Activated T-cell treated with anti-CD3 and anti-CD28 coated beads, Interleukin-2, amount 50 U/mL, for 72 hours (primary cell): ENCODE results near the gene DOCK10. TPM values are rescaled to one million over a fixed set of nuclear protein-coding genes. Genes with fewer than 3 reads are reported as not detected.

Experiments used
- ATAC-seq, 2 donors: fragments of 150-1000 bp; cut with Tn5 transposase; replicated peaks in 1 of 2; 2 replicates each; pipeline ENCODE4 v1.10.0; 2021; ENCODE audit warnings: moderate library complexity in 2 of 2, mild to moderate bottlenecking in 1 of 2
- DNase-seq, 2 donors: peaks; one replicate each; pipeline ENCODE4 v3.0.0; 2021 to 2022; ENCODE audit warnings: mixed read lengths in 1 of 2
- H3K27ac Mint-ChIP-seq: one replicate; pipeline ENCODE4 v1.8.0; 2022; ENCODE audit warnings: mild to moderate bottlenecking, moderate library complexity, mixed read lengths
- H3K27me3 Mint-ChIP-seq: one replicate; pipeline ENCODE4 v1.8.0; 2022; ENCODE audit warnings: low read depth, mixed read lengths
- H3K36me3 Mint-ChIP-seq, 2 donors: one replicate each; pipeline ENCODE4 v1.8.0; 2022; ENCODE audit warnings: mixed read lengths in 2 of 2, mild to moderate bottlenecking in 1 of 2; ENCODE audit not compliant: insufficient read depth in 2 of 2
- H3K4me1 Mint-ChIP-seq: one replicate; pipeline ENCODE4 v1.8.0; 2022; ENCODE audit warnings: low read depth, mixed read lengths
- H3K4me3 Mint-ChIP-seq, 2 donors: one replicate each; pipeline ENCODE4 v1.8.0; 2022; ENCODE audit warnings: mild to moderate bottlenecking in 2 of 2, mixed read lengths in 2 of 2, moderate library complexity in 2 of 2
- H3K9me3 Mint-ChIP-seq, 2 donors: one replicate each; pipeline ENCODE4 v1.8.0; 2022; ENCODE audit warnings: mixed read lengths in 2 of 2
- total RNA-seq, 2 donors: library from RNA; stranded (reverse); gene quantifications; one replicate each; pipeline ENCODE4 v1.2.3, GENCODE V29; 2022

Gene DOCK10
- total RNA-seq, 2 donors from 2014 or later: 179 to 199 TPM

DNA sequence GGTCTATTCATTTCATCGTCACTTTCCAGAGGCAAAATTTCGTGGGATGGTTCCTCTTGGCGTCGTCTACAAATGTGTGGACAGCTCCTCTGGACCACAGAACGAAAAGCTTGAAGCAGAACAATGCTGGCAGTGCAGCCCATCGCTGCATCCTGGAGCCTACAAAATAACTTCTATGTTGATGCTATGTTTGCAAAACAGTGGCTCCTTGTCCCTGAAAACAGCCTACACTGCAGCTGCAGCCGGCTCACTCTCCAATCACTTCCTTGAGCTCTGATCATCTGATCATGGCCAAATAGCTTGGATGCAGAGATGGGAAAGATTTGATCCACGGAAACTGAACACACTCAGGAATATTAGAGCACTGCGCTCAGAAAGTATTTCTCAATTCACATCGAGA lies 60.0 kb downstream of the DOCK10 start:
- Mint-ChIP-seq H3K4me1 (peaks cover 67% of the 10 kb centered on the region), H3K9me3 (no peaks in the 10 kb centered on the region), H3K4me3 (no peak overlapping the region), H3K27ac (peak overlapping the region; percentile 96), H3K36me3 (peaks cover 2 to 11% of the 10 kb centered on the region in 2 donors), H3K27me3 (no peaks in the 10 kb centered on the region)
- ATAC-seq: no peak
- DNase-seq: no peak

DNA sequence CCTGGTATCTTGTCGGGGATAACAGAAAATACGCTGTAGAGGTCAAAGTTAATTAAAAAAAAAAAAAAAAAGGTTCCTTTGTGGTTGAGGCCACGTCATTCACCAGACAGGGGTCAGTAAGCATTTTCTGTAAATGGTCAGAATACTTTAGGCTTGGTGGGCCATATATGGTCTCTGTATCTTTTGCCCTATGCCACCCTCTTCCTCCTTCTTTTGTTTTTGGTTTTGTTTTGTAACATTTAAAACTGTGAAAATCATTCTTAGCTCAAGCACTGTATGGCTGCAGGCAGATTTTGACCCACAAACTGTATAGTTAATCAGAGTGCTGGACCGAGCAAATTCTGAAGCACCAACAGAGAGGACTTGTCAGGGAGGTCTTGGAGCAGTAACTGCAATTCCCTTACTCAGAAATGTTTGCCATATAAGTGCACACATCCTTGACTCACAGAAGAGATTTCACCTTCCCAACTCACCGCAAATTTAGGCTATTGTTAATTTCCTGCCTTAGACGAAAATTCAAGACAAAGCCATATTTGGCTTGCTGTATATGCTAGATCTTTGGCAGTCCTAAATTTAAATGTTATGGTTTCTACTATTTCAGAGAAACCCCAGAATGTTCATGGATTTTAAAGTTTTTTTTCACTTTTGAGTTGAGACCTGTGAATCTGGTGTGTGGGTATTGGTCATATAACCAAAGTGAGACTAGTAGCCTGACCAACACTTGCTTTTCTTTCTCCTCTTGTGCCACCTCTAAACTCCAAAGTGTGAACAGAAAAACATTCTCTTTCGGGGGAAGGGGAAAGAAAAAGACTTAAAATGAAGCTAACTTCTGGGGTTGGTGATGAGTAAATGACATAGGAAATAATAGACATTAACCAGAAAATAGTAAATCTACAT lies 65.4 kb downstream of the DOCK10 start:
- H3K27ac Mint-ChIP-seq: peak overlapping the region; percentile 35
- peak overlapping the region; percentile 14 to 31 for H3K4me3 Mint-ChIP-seq
- no peaks in the 10 kb centered on the region for H3K9me3 Mint-ChIP-seq
- peaks cover 50% of the 10 kb centered on the region for H3K4me1 Mint-ChIP-seq
- H3K36me3 Mint-ChIP-seq: peaks cover 2 to 5% of the 10 kb centered on the region in 2 donors
- no peaks in the 10 kb centered on the region for H3K27me3 Mint-ChIP-seq
- ATAC-seq (peak; percentile 48 to 63), DNase-seq (no peak)

DNA sequence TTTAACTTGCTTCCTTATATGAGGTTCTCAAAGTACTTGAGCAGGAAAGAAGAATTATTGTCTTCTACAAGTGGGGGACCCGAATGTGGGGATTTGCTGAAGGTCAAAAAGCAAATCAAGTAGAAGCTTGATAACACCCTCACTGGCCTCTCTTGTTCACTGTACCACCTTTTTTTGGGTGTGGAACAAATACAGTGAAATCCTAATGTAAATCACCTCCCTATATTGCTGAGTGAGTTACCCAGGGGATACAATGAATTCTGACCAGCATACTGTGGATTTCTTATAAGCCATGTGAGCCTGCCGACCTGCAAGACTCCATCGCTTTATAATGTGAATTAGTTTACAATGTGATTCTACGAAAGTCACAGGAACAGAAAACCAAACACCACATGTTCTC lies 66.5 kb downstream of the DOCK10 start:
- Mint-ChIP-seq H3K4me3 (no peak overlapping the region), H3K27ac (no peak overlapping the region), H3K27me3 (no peaks in the 10 kb centered on the region), H3K4me1 (peaks cover 55% of the 10 kb centered on the region), H3K36me3 (peaks cover 2 to 5% of the 10 kb centered on the region in 2 donors), H3K9me3 (no peaks in the 10 kb centered on the region)
- ATAC-seq (no peak), DNase-seq (no peak)

DNA sequence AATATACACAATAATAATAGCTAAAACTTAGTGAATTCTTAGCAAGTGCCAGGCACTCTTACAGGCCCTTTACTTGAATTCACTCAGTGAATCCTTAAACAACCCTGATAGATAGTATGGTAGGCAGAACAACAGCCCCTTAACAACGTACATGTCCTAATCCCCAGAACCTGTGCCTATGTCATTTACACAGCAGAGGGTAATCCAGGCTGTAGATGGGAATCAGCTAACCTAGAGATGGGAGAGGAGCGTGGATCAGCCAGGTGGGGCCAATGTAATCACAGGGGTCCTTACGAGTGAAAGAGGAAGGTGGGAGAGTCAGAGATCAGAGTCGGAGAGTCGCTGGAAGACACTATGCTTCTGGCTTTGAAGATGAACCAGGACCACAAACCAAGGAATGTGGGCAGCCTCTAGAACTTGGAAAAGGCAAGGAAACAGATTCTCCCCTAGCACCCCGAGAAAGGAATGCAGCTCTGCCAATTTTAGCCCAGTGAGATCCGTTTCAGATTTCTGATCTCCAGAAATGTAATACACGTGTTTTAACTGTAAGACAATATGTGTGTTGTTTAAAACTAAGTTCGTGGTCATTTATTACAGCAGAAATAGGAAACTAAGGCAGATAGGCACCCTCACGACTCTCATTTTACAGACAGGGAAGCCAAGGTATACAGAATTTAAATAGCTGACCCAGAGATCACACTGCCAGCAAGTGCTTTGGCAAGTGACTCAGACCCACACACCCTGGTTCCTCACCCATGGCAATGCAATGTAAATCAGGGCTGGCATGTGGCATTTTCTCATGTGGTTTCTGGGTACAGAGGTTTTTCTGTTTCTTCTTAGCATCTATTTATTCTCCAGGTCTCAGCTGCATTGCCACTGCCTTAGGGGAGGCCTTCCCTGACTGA lies 68.9 kb downstream of the DOCK10 start:
- H3K27me3 Mint-ChIP-seq: no peaks in the 10 kb centered on the region

DNA sequence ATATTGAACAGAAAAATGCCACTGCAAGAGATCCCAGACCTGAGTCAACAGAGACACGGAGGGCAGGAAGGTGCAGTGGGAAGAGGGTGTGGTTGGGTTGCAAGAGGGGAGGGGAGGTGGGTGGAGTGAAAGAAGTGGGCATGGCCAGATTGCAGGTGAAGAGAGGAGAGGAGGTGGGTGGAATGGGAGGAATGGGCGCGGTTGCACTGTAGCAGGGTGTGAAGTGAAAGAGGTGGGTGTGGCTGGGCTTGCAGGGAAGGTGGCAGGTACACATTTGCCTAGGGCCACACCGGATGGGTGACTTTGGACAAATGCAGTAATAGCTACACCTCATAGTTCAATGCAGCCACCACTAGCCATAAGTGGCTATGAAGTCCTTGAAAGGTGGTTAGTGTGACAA lies 71.1 kb downstream of the DOCK10 start:
- DNase-seq: peak in 1 of 2 donors; percentile 11
- Mint-ChIP-seq H3K4me3 (peak overlapping the region; percentile 41 to 55), H3K27me3 (no peaks in the 10 kb centered on the region), H3K4me1 (peaks cover 75% of the 10 kb centered on the region), H3K9me3 (no peaks in the 10 kb centered on the region), H3K36me3 (peaks cover 0 to 1% of the 10 kb centered on the region in 2 donors), H3K27ac (no peak overlapping the region)
- no peak for ATAC-seq

More for the DNA sequence above, 68.9 kb downstream of the DOCK10 start:
- Mint-ChIP-seq H3K4me1 (peaks cover 79% of the 10 kb centered on the region), H3K27ac (no peak overlapping the region), H3K9me3 (no peaks in the 10 kb centered on the region), H3K4me3 (peak overlapping the region in 1 of 2 donors; percentile 11), H3K36me3 (no peaks in the 10 kb centered on the region)
- ATAC-seq (peak; percentile 47 to 67), DNase-seq (peak in 1 of 2 donors; percentile 53)

DNA sequence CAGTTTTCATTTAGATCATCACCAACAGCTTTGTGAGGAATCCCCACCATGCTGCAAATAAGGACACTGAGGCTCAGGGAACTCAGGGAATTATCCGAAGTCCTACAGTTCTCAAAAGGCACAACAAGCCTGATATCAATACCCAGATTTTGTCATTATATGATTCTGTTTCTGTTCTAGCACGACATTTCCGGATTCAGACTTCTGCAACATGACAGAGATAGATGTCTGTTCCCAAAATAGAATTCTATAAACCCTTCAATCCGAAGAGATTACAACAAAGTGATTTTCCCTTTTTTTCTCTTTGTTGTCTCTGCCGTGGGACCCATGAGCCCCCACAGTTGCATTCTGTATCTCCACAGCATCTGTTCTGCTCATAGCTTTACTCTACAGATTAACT lies 72.0 kb downstream of the DOCK10 start:
- peaks cover 0 to 1% of the 10 kb centered on the region in 2 donors for H3K36me3 Mint-ChIP-seq
- no peaks in the 10 kb centered on the region for H3K9me3 Mint-ChIP-seq
- peak overlapping the region; percentile 62 to 68 for H3K4me3 Mint-ChIP-seq
- peaks cover 68% of the 10 kb centered on the region for H3K4me1 Mint-ChIP-seq
- no peaks in the 10 kb centered on the region for H3K27me3 Mint-ChIP-seq
- ATAC-seq (no peak), DNase-seq (no peak)
- H3K27ac Mint-ChIP-seq: peak overlapping the region; percentile 70

DNA sequence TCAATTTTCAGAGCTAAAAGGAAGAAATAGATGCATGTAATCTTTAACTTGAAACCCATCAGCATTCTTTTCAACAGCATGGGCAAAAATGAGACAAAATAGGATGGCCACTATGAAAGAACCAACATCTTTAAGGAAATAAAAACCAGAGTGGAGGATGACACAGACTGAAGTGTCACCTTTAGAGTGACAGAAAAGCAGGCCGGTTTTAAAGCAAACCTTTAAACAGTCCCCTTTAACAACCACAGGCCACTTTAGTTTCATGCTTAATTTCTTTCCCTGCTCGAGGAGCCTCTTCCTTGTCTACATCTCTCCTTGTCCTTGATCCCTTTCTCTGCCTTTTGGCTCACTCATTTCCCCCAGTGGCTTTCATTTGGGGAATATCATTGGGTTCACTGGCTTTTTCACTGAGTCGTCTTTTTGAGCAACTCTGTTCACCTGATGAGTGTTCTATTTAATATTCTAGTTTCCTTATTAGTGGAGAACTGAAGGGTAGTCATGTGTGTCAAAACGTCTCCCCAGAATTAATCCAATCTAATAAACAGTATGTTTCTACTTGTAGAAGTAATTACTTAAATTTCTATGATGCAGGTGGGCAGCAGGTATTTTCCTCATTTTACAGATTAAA lies 72.5 kb downstream of the DOCK10 start:
- H3K9me3 Mint-ChIP-seq: no peaks in the 10 kb centered on the region
- peaks cover 62% of the 10 kb centered on the region for H3K4me1 Mint-ChIP-seq
- ATAC-seq: peak; percentile 56 to 63
- peak overlapping the region; percentile 70 for H3K27ac Mint-ChIP-seq
- DNase-seq: no peak
- no peaks in the 10 kb centered on the region for H3K27me3 Mint-ChIP-seq
- H3K4me3 Mint-ChIP-seq: peak overlapping the region; percentile 62 to 68
- H3K36me3 Mint-ChIP-seq: peaks cover 0 to 3% of the 10 kb centered on the region in 2 donors

DNA sequence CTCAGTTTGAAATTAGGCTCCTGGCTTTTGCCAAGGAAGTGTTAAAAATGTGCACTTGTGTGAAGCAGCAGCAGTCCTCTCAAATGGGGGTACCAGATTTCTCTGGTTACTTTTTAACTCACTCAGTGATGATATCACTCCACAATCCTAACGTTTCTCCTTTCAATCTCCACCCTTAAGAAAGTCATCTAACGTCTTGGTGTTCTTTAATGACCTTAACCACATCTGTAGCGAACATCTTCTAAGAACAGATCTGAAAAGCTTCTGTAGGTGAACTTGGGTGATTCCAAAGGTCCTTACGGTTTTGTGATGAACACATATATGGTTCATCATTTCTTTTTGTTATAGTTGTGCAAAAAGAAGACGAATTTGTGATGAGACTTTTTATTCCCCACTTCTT lies 73.2 kb downstream of the DOCK10 start:
- ATAC-seq (peak; percentile 74 to 80), DNase-seq (no peak)
- peak overlapping the region; percentile 70 for H3K27ac Mint-ChIP-seq
- peaks cover 0 to 3% of the 10 kb centered on the region in 2 donors for H3K36me3 Mint-ChIP-seq
- no peaks in the 10 kb centered on the region for H3K9me3 Mint-ChIP-seq
- peaks cover 58% of the 10 kb centered on the region for H3K4me1 Mint-ChIP-seq
- peak overlapping the region; percentile 62 to 68 for H3K4me3 Mint-ChIP-seq
- no peaks in the 10 kb centered on the region for H3K27me3 Mint-ChIP-seq

DNA sequence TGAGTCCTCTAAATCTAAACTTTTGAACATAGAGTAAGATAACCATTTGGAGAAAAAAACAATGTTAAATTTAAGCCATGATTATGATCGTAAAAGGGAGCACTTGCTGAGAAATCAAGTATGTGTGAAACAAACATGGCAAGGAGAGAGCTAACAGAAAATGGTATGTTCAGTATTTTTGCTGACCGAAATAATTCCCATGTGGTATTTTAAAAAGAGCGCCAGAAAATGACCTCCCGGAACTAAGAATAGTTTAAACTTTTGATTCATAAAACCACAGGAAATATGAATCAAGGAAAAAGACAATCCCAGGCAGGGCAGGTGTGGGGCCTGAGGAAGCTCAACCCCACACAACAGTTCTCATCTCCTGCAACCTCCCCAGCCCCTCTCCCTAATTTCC lies 74.2 kb downstream of the DOCK10 start:
- no peak overlapping the region for H3K4me3 Mint-ChIP-seq
- no peaks in the 10 kb centered on the region for H3K9me3 Mint-ChIP-seq
- H3K27me3 Mint-ChIP-seq: no peaks in the 10 kb centered on the region
- peaks cover 48% of the 10 kb centered on the region for H3K4me1 Mint-ChIP-seq
- ATAC-seq (no peak), DNase-seq (no peak)
- H3K36me3 Mint-ChIP-seq: peaks cover under 1 to 3% of the 10 kb centered on the region in 2 donors
- H3K27ac Mint-ChIP-seq: peak overlapping the region; percentile 24

DNA sequence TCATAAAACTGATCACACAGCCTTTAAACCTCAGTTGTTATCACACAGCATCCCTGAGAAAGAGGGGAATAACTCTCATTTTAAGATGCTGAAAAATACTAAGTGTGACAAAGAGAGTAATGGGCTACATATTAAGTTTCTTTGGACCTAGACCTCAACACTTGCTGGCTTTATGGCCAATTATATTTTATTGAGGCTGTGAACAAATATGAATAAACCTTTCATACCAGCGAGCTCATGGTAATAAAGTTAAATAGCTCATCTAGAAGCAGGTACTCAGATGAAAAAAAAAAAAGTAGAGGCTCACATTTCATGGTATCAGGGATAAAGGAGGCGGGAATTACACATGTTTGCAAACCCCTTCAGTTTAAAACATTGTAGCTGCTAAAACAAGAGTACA lies 75.7 kb downstream of the DOCK10 start:
- peaks cover 56% of the 10 kb centered on the region for H3K4me1 Mint-ChIP-seq
- ATAC-seq: no peak

DNA sequence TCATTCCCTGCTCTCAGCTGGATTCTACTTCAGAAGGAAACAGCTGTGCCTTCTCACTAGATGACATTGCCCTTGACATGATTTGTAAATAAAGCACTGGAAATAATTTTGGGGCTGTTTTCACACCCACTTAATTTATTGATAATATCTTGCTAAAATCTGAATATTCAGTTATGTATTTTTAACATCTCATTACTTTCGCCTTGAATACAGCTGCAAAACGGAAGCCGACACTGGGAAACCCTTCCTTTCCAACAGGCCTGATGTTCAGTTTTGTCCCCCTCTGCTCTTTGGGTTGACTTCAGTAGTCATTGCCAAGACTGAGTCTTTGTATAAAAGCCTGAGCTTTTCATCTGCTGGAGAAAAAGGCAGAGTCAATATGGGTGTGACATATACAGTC lies 82.7 kb downstream of the DOCK10 start:
- H3K36me3 Mint-ChIP-seq: peaks cover 2 to 11% of the 10 kb centered on the region in 2 donors
- H3K27me3 Mint-ChIP-seq: no peaks in the 10 kb centered on the region
- H3K27ac Mint-ChIP-seq: peak overlapping the region; percentile 39
- ATAC-seq (no peak), DNase-seq (no peak)
- H3K4me1 Mint-ChIP-seq: peaks cover 77% of the 10 kb centered on the region
- H3K4me3 Mint-ChIP-seq: no peak overlapping the region
- H3K9me3 Mint-ChIP-seq: peaks cover 0 to 2% of the 10 kb centered on the region in 2 donors

More for the DNA sequence above, 75.7 kb downstream of the DOCK10 start:
- Mint-ChIP-seq H3K4me3 (no peak overlapping the region), H3K36me3 (peaks cover 2 to 5% of the 10 kb centered on the region in 2 donors), H3K27ac (no peak overlapping the region), H3K9me3 (no peaks in the 10 kb centered on the region), H3K27me3 (no peaks in the 10 kb centered on the region)
- no peak for DNase-seq

DNA sequence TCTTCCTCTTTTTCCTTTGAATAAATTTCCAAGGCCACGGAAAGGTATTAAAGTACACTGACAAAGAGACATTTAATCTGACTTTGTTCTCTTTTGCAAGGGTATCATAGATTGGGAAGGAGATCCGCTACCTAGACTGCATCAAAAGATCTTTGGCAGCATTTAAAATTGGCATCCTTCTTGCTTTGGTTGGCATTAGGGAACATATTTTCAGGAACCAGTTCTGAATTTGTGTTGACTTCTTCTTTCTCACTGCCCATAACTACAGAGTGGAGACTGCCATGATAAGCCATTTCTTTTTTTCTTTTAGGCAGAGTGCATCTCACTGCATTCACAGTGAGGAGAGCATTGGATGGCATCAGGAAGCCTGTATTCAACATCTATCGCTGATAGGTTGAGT lies 83.4 kb downstream of the DOCK10 start:
- Mint-ChIP-seq H3K4me3 (no peak overlapping the region), H3K4me1 (peaks cover 84% of the 10 kb centered on the region), H3K9me3 (peaks cover 0 to 2% of the 10 kb centered on the region in 2 donors), H3K27ac (peak overlapping the region; percentile 15), H3K27me3 (no peaks in the 10 kb centered on the region), H3K36me3 (peaks cover 2 to 11% of the 10 kb centered on the region in 2 donors)
- DNase-seq (no peak), ATAC-seq (no peak)
